Measurements from ENCODE around the gene AGPAT4.

DNA sequence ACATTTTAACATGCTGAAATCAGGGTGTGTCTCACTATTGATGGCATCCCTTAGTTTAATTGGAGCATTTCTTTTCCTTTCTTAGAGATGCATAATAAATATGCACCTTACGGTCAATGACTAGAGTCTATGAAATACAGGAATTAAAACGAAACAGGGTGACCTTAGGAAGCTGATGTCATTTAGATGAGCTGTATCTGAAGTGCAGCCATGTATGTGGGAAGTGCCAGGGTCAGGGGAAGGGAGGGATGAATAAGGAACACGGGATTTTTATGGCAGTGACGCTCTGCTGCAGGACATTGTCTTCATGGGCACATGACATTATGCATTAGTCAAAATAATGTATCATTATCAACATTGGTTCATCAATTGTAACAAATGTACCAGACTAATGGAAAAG is 84.0 kb downstream of the AGPAT4 start:
- no peak for TF ChIP-seq PHF8 (IDR thresholded peaks at IDR 0.05; ENCODE audit: borderline replicate concordance, low read depth)
- no peak for TF ChIP-seq RFX5 (IDR thresholded peaks at IDR 0.05)
- TF ChIP-seq SMC3 (IDR thresholded peaks at IDR 0.05): no peak
- TF ChIP-seq, protein P1, sequence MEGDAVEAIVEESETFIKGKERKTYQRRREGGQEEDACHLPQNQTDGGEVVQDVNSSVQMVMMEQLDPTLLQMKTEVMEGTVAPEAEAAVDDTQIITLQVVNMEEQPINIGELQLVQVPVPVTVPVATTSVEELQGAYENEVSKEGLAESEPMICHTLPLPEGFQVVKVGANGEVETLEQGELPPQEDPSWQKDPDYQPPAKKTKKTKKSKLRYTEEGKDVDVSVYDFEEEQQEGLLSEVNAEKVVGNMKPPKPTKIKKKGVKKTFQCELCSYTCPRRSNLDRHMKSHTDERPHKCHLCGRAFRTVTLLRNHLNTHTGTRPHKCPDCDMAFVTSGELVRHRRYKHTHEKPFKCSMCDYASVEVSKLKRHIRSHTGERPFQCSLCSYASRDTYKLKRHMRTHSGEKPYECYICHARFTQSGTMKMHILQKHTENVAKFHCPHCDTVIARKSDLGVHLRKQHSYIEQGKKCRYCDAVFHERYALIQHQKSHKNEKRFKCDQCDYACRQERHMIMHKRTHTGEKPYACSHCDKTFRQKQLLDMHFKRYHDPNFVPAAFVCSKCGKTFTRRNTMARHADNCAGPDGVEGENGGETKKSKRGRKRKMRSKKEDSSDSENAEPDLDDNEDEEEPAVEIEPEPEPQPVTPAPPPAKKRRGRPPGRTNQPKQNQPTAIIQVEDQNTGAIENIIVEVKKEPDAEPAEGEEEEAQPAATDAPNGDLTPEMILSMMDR (IDR thresholded peaks at IDR 0.05): no peak

Data from A549 (cell line).